Measurements from ENCODE around the gene NRSN1.

GRCh38 chr6:24125980-24126379 is at the start of gene NRSN1:
- no peak for TF ChIP-seq ZBTB44 (tag by site-specific recombination; IDR thresholded peaks at IDR 0.05)
- no peak for TF ChIP-seq CTCF (tag by site-specific recombination; IDR thresholded peaks at IDR 0.05)
- no peak for TF ChIP-seq ZNF239 (tag by site-specific recombination; IDR thresholded peaks at IDR 0.05)
- no peak for TF ChIP-seq REST (tag by site-specific recombination; IDR thresholded peaks at IDR 0.05)
- TF ChIP-seq ZNF558 (tag by site-specific recombination; IDR thresholded peaks at IDR 0.05) = no peak

All from HEK293 (cell line).